Cardiac septum (tissue), 1 donor: ENCODE results near the gene PLEKHM1. TPM values are rescaled to one million over a fixed set of nuclear protein-coding genes. Genes with fewer than 3 reads are reported as not detected.

Experiments
- DNase-seq: peaks from one replicate; pipeline ENCODE4 v3.0.0-alpha.2; 2020; ENCODE audit warnings: low spot score
- intact Hi-C: fragments of 100-400 bp; cut with DNase I; formaldehyde crosslinking; loops from one replicate; pipeline ENCODE4 v1.14.0; 2022
- total RNA-seq: library from RNA; stranded (reverse); fragmentation: NEBNext Ultra II Directional; extraction: Animal tissue kit (Norgen Biotek cat#: 25700); gene quantifications from one replicate; pipeline ENCODE4 v1.2.1, GENCODE V29; 2021
- donor health status: DM: no; HTN: no; CAD: no.

The PLEKHM1 gene
- total RNA-seq, 1 donor from 2014 or later = 30.5 TPM

DNA sequence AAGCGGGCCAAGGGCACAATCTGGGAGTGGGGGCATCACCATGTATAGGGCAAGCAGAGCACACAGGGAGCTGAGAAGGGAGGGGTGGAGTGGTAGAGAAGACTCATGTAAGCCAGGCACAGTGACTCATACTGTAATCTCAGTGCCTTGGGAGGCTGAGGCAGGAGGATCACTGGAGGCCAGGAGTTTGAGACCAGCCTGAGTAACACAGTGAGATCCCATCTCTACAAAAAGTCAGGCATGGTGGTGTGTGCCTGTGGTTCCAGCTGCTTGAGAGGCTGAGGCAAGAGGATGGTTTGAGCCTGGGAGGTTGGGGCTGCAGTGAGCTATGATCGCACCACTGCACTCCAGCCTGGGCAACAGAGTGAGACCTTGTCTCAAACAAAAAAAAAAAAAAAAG is 98.6 kb downstream of the PLEKHM1 start:
- no peak for DNase-seq
- intact Hi-C loops = loop anchor here (10.0 kb wide), 1 partner anchor 443 kb away; no protein-coding TSS in a partner anchor

DNA sequence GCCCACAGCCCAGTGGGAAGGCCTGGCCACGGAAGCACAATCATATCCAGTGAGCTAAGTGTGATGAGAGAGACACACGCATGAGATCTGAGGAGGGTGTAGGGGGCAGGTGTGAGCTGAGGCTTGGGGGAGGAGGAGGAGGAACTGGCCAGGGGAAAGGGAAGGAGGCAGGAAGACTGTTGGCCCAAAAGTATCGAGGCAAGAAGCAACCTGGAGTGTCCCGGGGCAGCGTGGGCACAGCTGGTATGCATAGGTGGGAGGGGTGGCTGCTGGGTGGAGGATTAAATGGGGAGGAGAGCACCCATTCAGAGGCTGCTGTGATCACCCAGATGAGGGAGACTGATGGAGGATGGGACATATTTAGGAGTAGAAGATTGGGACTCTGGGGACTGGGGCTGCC is 99.2 kb downstream of the PLEKHM1 start:
- intact Hi-C loops = loop anchor here (10.0 kb wide), 1 partner anchor 444 kb away; no protein-coding TSS in a partner anchor

DNA sequence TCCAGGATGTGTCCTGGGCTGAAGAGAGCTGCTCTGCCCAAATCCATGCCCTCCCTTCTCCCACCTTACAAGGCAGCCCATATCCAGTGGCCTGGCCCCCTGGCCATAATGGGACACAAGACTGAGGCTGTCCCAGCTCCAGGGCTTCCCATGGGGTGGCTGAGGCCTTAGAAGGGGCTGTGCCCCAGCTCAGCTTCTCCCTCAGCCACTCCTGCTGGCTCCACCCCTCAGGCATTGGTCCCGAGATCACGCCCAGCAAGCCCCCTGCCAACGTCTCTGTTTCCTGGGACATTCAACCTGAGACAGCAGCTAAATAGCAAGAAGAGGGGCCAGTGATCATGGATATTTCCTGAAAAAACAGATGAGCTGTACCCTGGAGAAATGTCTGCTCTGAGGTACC is 101.2 kb downstream of the PLEKHM1 start:
- no peak for DNase-seq
- intact Hi-C loops = no loop called here

More for the DNA sequence above, 99.2 kb downstream of the PLEKHM1 start:
- no peak for DNase-seq

DNA sequence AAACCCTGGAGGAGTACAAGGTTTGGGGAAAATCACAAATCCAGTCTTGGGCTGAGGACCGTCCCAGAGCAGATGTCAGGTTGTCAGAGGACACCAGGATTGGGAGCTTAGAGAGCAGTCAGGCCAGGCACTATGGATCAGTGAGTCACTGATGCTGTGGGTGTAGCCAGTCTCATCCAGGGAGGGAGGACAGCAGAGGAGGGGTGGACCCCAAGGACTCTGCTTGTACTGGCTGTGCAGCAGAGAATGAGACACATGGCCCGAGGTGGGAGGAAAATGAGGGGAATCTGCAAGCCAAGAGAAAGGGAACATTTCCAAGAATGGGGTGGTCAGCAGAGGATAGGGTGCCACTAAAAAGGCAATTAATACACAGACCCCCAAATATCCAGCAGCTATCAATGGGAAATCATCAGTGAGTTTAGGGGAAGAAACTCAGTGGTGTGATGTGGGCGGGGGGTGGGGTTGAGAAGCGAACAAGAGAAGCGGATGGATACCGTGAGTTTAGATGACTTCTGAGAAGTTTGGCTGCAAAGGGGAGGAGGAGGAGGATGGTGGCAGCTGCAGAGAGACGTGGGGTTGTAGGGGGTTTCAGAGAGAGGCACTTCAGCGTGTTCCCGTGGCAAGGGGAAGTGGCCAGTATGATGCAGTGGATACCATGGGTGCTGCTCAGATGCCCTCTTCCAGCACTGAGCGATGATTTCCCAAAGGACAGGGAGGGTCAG is 101.8 kb downstream of the PLEKHM1 start:
- intact Hi-C loops = no loop called here
- DNase-seq = no peak

DNA sequence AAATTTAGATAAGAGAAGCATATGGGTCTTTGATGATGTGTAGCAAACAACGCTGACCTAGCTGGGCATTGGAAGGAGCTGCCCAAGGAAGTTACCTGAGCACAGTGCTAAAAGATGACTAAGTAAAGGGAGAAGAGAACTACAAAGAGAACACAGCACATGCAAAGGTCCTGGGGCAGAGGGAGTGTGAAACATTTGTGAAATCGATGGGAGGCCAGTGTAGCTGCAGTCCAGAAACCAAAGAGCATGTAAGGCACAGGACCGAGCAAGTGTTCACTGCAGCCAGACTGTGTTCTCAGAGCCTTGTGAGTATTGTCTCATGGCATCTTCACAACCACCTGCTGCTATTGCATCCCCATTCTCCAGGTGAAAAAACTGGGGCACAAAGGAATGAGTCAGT is 102.8 kb downstream of the PLEKHM1 start:
- DNase-seq = no peak
- intact Hi-C loops = no loop called here

DNA sequence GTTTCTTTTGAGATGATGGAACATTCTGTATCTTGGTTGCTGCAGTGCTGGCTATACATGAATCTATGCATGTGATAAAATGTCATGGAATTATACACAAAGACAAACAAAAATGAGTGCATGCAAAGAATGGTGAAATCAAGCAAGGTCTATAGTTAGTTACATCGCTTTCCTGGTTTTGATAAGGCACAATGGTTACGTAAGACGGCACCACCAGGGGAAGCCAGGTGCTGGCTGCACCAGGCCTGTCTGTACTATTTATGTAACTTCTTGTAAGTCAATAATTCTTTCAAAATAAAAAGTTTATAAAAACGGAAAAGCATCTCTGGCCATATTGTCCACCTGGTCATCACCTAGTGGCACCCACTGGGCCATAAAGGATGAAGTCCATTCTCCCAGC is 104.3 kb downstream of the PLEKHM1 start:
- intact Hi-C loops = no loop called here
- DNase-seq = no peak

Other genes starting within 250 kb of the PLEKHM1 start
- not detected for gene SPATA32, start 228.6 kb downstream of the PLEKHM1 start, total RNA-seq
- 14.6 TPM for gene MAP3K14, start 173.7 kb downstream of the PLEKHM1 start, total RNA-seq
- gene ARHGAP27, start 57.9 kb downstream of the PLEKHM1 start, total RNA-seq = 20.0 TPM